Measurements from ENCODE around the gene CEP78.
"Not testable (repeated sequence)": the region's sequence is repeated elsewhere in the genome, so short reads cannot be mapped to it uniquely, and the experiment has no call there.

The CEP78 gene

GRCh38 chr9:78235256-78235761 lies 566 bp upstream of the CEP78 start:
- DNase-seq (ENCODE audit: low read depth in 1 of 2, low spot score in 1 of 2), result no peak

- no peak for DNase-seq (ENCODE audit: low read depth in 1 of 2, low spot score in 1 of 2)
Measured at GRCh38 chr9:78236551-78236910, 656 bp downstream of the CEP78 start.

- DNase-seq (ENCODE audit: low read depth in 1 of 2, low spot score in 1 of 2), result no peak
Measured at GRCh38 chr9:78238046-78239038, 2.5 kb downstream of the CEP78 start.

- DNase-seq (ENCODE audit: low read depth in 1 of 2, low spot score in 1 of 2), result no peak
Measured at GRCh38 chr9:78239506-78239905, 3.6 kb downstream of the CEP78 start.

GRCh38 chr9:78242041-78242440 lies 6.2 kb downstream of the CEP78 start:
- DNase-seq (ENCODE audit: low read depth in 1 of 2, low spot score in 1 of 2), result no peak

- no peak for DNase-seq (ENCODE audit: low read depth in 1 of 2, low spot score in 1 of 2)
Measured at GRCh38 chr9:78243130-78243529, 7.3 kb downstream of the CEP78 start.

GRCh38 chr9:78245401-78245800 lies 9.5 kb downstream of the CEP78 start:
- no peak for DNase-seq (ENCODE audit: low read depth in 1 of 2, low spot score in 1 of 2)

GRCh38 chr9:78248635-78249034 lies 12.8 kb downstream of the CEP78 start:
- DNase-seq (ENCODE audit: low read depth in 1 of 2, low spot score in 1 of 2), result no peak

- no peak for DNase-seq (ENCODE audit: low read depth in 1 of 2, low spot score in 1 of 2)
Measured at GRCh38 chr9:78249542-78249941, 13.7 kb downstream of the CEP78 start.

- DNase-seq (ENCODE audit: low read depth in 1 of 2, low spot score in 1 of 2), result no peak
Measured at GRCh38 chr9:78252616-78253015, 16.7 kb downstream of the CEP78 start.

- no peak for DNase-seq (ENCODE audit: low read depth in 1 of 2, low spot score in 1 of 2)
Measured at GRCh38 chr9:78253285-78253684, 17.4 kb downstream of the CEP78 start.

- no peak for DNase-seq (ENCODE audit: low read depth in 1 of 2, low spot score in 1 of 2)
Measured at GRCh38 chr9:78261403-78262001, 25.6 kb downstream of the CEP78 start.

GRCh38 chr9:78262655-78263054 lies 26.8 kb downstream of the CEP78 start:
- no peak for DNase-seq (ENCODE audit: low read depth in 1 of 2, low spot score in 1 of 2)

GRCh38 chr9:78267889-78268288 lies 32.0 kb downstream of the CEP78 start:
- no peak for DNase-seq (ENCODE audit: low read depth in 1 of 2, low spot score in 1 of 2)

GRCh38 chr9:78269784-78270183 lies 33.9 kb downstream of the CEP78 start:
- no peak for DNase-seq (ENCODE audit: low read depth in 1 of 2, low spot score in 1 of 2)

GRCh38 chr9:78272307-78272706 lies 36.4 kb downstream of the CEP78 start:
- DNase-seq (ENCODE audit: low read depth in 1 of 2, low spot score in 1 of 2), result no peak

- no peak for DNase-seq (ENCODE audit: low read depth in 1 of 2, low spot score in 1 of 2)
Measured at GRCh38 chr9:78273761-78274160, 37.9 kb downstream of the CEP78 start.

GRCh38 chr9:78278177-78278777 lies 42.4 kb downstream of the CEP78 start:
- no peak for DNase-seq (ENCODE audit: low read depth in 1 of 2, low spot score in 1 of 2)

GRCh38 chr9:78278801-78279200 lies 42.9 kb downstream of the CEP78 start:
- no peak for DNase-seq (ENCODE audit: low read depth in 1 of 2, low spot score in 1 of 2)

GRCh38 chr9:78280982-78281668 lies 45.2 kb downstream of the CEP78 start:
- no peak for DNase-seq (ENCODE audit: low read depth in 1 of 2, low spot score in 1 of 2)

- not testable (repeated sequence) for DNase-seq (ENCODE audit: low read depth in 1 of 2, low spot score in 1 of 2)
Measured at GRCh38 chr9:78284181-78284580, 48.3 kb downstream of the CEP78 start.

Measured in activated CD4-positive, alpha-beta T cell treated with anti-CD3 and anti-CD28 coated beads, Interleukin-2, amount 50 U/mL, for 24 hours (primary cell).